Coronary artery (tissue), 2 donors: ENCODE measurements around the gene CLASP2.
A peak's percentile ranks its signal among the peaks of the same experiment; 100 is the strongest.

Experiments
- DNase-seq: peaks from one replicate; pipeline ENCODE4 v3.0.0-alpha.2; 2017; ENCODE audit warnings: low spot score
- H3K27ac ChIP-seq, 2 donors: fragments of 200-600 bp; sonication (generic); one replicate each; pipeline ENCODE4 v1.5.1; 2016 to 2019
- H3K4me3 ChIP-seq: fragments of 200-600 bp; sonication (generic); 2 replicates; pipeline ENCODE4 v1.5.1; 2016; ENCODE audit warnings: mild to moderate bottlenecking, moderate library complexity
- CTCF ChIP-seq: fragments of 200-600 bp; sonication (generic); IDR thresholded peaks from one replicate; pipeline ENCODE4 v1.5.1; 2019; ENCODE audit warnings: antibody characterized with exemption

CLASP2 gene

GRCh38 chr3:33665294-33665693, 52.8 kb downstream of the CLASP2 start:
- DNase-seq, result no peak
- TF ChIP-seq CTCF, result no peak
- Histone ChIP-seq H3K27ac (no peak overlapping the region), H3K4me3 (no peak overlapping the region)

- DNase-seq, result no peak
- Histone ChIP-seq H3K4me3 (no peak overlapping the region), H3K27ac (no peak overlapping the region)
- no peak for TF ChIP-seq CTCF
These were observed 53.9 kb downstream of the CLASP2 start for GRCh38 chr3:33664195-33664594.

GRCh38 chr3:33663042-33663441, 55.0 kb downstream of the CLASP2 start:
- H3K27ac ChIP-seq, result no peak overlapping the region

GRCh38 chr3:33659856-33660434, 58.1 kb downstream of the CLASP2 start:
- no peak for DNase-seq
- Histone ChIP-seq H3K4me3 (peak overlapping the region; percentile 71), H3K27ac (peak overlapping the region; percentile 12 to 77)
- TF ChIP-seq CTCF, result no peak

More at GRCh38 chr3:33663042-33663441, 55.0 kb downstream of the CLASP2 start:
- no peak for TF ChIP-seq CTCF
- DNase-seq, result no peak
- H3K4me3 ChIP-seq, result no peak overlapping the region

- peak overlapping the region; percentile 12 to 77 for H3K27ac ChIP-seq
- peak; percentile 76 for DNase-seq
- peak overlapping the region; percentile 71 for H3K4me3 ChIP-seq
- no peak for TF ChIP-seq CTCF
These were observed 58.8 kb downstream of the CLASP2 start for GRCh38 chr3:33658991-33659848.

GRCh38 chr3:33658621-33658990, 59.4 kb downstream of the CLASP2 start:
- no peak for DNase-seq

More at GRCh38 chr3:33658621-33658990, 59.4 kb downstream of the CLASP2 start:
- Histone ChIP-seq H3K27ac (peak overlapping the region in 1 of 2 donors; percentile 77), H3K4me3 (peak overlapping the region; percentile 71)
- TF ChIP-seq CTCF, result no peak
